GM12865 (cell line): ENCODE data around the gene RELL1.

Source experiments
- DNase-seq: peaks from one replicate; pipeline ENCODE4 v3.0.0; 2010; ENCODE audit warnings: low read depth
- H3K4me3 ChIP-seq: 2 replicates; pipeline ENCODE4 v1.5.1; 2011; ENCODE audit warnings: mild to moderate bottlenecking, low read depth, low read length, control low read depth
- CTCF ChIP-seq: IDR thresholded peaks from 2 replicates; pipeline ENCODE4 v1.5.1; 2011; ENCODE audit warnings: low read length, control low read depth, low read depth, inconsistent platforms; ENCODE audit not compliant: insufficient read depth; ENCODE audit errors: missing control alignments

The RELL1 gene

GRCh38 chr4:37728064-37728463, 41.9 kb upstream of the RELL1 start:
- no peak for DNase-seq
- no peak for TF ChIP-seq CTCF
- no peak overlapping the region for H3K4me3 ChIP-seq

- TF ChIP-seq CTCF = no peak
- no peak overlapping the region for H3K4me3 ChIP-seq
- no peak for DNase-seq
These were observed 41.5 kb upstream of the RELL1 start for GRCh38 chr4:37727635-37728034.

GRCh38 chr4:37726666-37727065, 40.5 kb upstream of the RELL1 start:
- H3K4me3 ChIP-seq = no peak overlapping the region

GRCh38 chr4:37725718-37726117, 39.5 kb upstream of the RELL1 start:
- peak; percentile 70 for DNase-seq

More at GRCh38 chr4:37726666-37727065, 40.5 kb upstream of the RELL1 start:
- TF ChIP-seq CTCF = no peak
- DNase-seq = no peak

GRCh38 chr4:37723067-37723466, 36.9 kb upstream of the RELL1 start:
- no peak overlapping the region for H3K4me3 ChIP-seq
- no peak for TF ChIP-seq CTCF
- DNase-seq = no peak

More at GRCh38 chr4:37725718-37726117, 39.5 kb upstream of the RELL1 start:
- H3K4me3 ChIP-seq = no peak overlapping the region
- TF ChIP-seq CTCF = no peak

- H3K4me3 ChIP-seq = no peak overlapping the region
- DNase-seq = no peak
- no peak for TF ChIP-seq CTCF
These were observed 35.9 kb upstream of the RELL1 start for GRCh38 chr4:37721995-37722638.

- no peak overlapping the region for H3K4me3 ChIP-seq
- no peak for DNase-seq
- no peak for TF ChIP-seq CTCF
These were observed 32.8 kb upstream of the RELL1 start for GRCh38 chr4:37719021-37719420.
